ENCODE measurements around the gene PLEKHG2.

DNA sequence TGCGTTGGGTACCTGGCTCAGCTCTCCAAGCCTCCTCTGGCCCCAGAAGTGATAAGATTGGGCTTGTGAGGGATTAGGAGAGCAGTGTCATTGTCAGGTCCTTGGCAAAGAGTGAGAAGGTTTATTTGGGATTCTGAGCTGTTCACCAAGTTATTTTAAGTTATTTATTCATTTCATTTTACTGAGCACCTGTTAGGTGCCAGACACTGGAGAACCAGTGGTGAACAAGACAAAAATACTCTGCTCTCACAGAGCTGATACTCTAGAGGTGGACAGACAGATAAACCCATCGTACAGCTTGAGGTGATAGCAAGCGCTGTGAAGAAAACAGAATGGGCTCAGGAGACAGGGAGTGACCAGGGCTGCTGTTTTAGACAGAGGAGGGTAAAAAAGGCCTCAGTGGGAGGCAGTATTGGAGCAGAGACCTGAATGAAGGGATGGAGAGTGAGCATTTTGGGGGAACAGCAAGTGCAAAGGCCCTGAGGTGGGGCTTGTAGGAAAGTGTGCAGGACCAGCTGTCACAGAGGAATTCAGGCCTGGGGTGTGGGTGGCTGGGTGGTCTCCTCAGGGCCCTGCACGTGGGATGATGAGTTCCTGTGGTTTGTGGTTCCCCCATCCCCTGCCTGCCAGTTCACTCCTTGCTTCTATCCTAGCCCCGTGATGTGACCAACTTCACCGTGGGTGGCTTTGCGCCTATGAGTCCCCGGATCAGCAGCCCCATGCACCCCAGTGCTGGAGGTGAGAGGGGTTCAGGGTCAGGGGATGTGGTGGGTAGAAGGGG, 59.5 kb downstream of the PLEKHG2 start:
- TF ChIP-seq EZH2phosphoT487 (IDR thresholded peaks at IDR 0.05; ENCODE audit: low read length), result no peak
- no peak for TF ChIP-seq CTCF (IDR thresholded peaks at IDR 0.05; ENCODE audit: low read length)
